ENCODE measurements around the gene SLC24A3. TPM values are rescaled to one million over a fixed set of nuclear protein-coding genes. Genes with fewer than 3 reads are reported as not detected.

SLC24A3 gene
- total RNA-seq, 1 donor from 2014 or later, result 12.0 TPM

DNA sequence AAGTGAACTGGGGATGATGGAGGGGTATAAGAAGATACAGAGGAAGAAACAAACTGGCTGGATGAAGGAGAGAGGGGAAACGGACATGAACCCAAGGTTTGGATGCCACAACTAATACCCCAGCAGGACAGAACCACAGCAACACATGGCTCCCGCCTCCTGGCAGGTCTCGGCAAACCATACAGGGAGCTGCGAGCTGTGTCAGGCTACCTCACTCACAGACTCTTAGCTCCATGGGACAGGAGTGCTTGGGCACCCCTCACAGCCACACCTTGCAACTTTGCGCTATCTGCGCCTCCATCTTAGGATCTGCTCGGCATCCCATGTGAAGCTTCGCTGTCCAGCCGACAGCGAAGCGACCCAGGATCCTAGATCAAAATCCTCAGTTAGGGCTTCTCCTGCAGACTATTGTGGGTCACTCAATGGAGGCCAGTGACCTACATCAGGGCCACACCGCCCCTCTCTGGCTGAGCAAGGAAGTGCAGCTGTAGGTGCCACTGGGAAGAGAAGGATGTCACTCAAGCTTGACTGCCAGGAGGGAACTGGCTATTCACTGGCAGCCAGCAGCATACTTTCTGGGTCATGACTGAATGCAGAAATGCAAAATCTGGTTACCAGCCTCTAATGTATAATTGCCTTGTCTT, 371.2 kb downstream of the SLC24A3 start:
- peak; percentile 56 for DNase-seq (ENCODE audit: low spot score)

DNA sequence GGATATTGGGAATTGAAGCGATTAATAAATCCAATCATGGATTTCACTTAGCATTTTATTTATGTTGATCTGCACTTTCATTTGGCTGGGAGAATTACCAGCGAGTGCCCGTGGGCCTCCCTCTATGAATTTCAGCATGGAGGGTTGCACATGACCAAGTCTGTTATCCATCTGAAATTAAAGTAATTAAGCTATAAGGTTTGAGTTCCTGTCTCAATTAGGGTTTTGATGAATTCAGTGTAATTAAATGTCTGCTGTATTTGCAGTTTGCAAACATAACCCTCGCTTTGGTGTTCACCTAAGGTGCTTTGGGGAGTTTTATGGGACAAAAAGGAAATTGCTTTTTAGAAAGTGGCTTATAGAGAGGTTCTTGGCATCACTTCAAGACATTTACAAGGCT, 375.8 kb downstream of the SLC24A3 start:
- no peak for DNase-seq (ENCODE audit: low spot score)

DNA sequence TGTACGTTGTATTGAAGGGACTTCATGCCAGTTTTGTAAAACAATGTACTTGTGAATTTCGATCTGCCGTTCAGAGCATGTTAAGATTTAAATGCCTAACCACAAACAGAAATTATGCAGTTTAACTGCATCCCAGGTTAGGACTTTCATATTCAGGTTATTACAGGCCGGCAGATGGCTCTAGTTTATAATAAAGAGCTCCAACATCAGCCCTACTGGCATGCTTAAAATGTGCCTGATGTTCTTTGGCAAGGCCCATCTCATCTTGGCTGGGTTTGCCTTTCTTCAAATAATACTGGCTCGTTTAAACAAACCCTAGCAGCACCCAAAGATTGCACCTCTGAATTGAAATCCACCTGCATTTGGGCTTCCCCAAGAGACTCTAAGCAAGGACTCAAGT, 376.3 kb downstream of the SLC24A3 start:
- peak; percentile 5 for DNase-seq (ENCODE audit: low spot score)

DNA sequence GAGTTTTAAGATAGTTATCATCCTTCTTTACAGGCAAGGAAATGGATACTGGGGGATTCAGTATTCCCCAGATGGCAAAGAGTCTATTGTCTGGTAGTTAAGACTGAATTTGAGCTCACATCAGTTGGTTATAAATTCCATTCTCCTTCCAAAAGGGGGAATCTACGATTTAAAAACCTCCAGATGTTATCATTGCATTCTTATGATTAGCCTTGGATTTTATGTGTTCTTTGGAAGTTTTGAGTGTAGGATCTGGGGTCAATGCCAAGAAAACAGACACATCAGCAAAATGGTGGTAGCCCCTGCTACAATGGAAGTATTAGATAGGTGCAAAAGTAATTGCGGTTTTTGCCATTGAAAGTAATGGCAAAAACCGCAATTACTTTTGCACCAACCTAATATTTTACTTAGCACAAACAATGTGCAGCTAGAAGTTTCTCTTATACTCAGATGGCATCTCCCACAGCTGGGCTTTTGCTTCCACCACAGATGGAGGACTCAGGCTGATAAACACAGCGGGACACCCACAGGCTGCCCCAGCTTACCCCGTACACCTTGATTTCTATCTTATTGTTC, 377.4 kb downstream of the SLC24A3 start:
- DNase-seq (ENCODE audit: low spot score), result peak; percentile 61

DNA sequence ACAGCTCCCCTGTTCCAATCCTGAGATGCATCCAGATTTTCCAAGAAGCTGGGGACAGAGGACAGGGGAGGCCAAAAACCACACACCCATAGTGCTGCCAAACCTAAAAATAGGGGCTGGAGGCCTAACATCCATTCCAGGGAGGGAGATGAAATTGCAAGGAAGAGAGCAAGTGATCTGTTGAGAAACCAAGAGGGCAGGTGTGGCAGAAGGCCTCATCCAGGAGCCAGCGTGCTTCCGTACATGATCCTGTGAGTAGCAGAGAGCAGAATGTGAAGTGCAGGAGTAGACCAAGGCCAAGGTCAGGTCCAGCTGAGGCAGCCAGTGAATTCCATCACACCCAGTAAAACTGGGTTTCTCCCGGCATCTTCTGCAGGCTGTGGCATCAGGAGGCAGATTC, 377.9 kb downstream of the SLC24A3 start:
- no peak for DNase-seq (ENCODE audit: low spot score)

DNA sequence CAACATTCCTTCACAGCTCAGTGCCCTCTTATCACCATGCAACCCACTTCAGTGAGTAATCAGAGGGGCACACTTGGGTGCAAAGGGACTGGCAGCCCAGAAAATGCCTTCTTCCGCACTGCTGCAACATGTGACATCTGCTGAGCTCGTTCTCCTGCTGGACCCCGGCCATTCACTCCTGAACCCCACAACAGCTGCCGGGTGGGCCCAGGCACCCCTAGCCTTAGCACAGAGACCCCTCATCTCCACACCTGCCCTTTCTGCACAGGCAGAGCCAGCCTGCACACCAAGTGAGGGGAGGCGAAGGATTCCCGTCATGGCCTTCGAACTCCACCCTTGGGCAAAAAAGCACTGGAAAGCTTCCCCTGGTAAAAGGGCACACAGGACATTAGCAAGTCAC, 381.3 kb downstream of the SLC24A3 start:
- no peak for DNase-seq (ENCODE audit: low spot score)

DNA sequence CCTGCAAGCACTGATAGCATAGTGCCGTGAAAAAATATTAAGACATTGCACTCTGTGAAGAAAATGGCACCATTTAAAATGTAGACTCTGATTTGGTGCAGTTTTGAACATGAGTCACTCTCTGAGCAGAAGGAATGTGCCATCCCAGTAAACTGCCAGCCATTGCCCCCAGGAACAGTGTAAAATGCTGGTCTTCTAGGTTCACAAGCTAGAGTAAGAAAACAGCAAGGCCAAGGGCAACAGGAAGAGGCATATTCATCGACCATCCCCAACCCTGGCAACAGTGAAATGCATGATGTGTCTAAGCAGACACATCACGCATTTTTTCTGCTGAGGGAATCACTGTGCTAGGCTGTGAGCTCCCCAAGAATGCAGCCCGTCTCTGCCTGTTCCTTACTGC, 382.5 kb downstream of the SLC24A3 start:
- DNase-seq (ENCODE audit: low spot score), result no peak

DNA sequence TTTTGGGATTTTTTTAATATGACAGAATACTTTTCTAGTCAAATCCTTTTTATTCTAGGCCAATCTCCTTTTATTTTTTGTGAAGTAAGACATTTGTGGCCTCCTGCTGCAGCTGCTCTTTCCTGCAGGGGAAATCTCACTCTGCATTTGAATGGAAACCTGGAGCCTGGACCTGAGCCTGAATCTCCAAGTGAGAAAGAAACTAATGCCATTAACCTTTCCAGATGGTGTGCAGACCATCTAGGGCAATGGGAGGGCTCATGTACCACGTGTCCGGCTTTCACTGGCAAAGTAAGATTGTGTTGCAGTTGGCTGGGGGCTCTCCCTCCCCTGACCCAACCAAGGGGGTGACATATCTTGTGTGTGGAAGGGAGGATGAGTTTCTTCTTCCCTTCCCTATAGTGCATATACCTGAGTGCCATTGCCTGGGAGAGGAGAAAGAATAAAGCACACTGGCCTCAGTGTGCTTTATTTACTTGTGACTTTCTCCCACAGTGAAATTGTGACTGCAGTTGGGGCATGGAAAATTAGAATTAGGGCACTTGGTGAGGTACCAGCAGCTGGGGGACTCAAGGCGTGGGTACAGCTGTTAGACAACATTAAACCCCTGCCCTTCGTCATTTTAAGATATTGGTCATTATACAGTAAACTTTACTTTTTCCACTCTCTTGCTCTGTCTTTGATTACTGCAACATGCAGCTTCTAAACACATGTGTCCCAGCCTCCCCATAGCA, 385.8 kb downstream of the SLC24A3 start:
- DNase-seq (ENCODE audit: low spot score), result no peak

DNA sequence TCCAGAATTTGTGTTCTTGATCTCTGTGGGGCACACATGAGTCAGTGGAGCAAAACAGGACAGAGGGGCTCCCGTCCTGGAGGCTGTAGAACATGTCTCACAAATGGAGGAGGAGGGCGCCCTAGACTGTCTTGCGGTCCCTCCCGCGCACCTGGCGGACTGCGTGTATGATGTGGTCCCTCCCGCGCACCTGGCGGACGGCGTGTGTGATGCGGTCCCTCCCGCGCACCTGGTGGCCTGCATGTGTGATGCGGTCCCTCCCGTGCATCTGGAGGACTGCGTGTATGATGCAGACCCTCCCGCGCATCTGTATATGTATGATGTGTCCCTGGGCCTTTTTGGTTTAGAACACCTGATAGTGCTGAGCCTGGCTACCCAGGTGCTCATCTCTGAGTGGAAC, 386.8 kb downstream of the SLC24A3 start:
- no peak for DNase-seq (ENCODE audit: low spot score)

DNA sequence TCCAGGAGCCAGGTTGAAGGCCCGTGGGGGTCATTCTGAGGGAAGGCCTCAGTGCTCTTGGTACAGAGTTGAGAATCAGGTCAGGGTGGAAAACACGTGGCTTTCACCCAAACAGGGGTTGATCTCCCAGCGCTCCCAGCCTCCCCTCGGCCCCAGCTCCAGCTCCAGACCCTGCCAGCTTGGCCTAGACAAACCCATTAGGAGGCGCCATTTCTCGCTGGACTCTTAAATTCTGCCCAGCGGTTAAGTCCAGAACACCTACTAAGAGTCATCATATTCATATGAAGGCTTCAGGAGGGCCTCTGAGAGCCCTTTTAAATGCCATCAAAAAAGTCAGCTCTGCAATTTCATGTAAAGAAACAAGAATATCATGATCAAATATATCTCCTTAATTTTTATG, 387.6 kb downstream of the SLC24A3 start:
- DNase-seq (ENCODE audit: low spot score), result no peak

DNA sequence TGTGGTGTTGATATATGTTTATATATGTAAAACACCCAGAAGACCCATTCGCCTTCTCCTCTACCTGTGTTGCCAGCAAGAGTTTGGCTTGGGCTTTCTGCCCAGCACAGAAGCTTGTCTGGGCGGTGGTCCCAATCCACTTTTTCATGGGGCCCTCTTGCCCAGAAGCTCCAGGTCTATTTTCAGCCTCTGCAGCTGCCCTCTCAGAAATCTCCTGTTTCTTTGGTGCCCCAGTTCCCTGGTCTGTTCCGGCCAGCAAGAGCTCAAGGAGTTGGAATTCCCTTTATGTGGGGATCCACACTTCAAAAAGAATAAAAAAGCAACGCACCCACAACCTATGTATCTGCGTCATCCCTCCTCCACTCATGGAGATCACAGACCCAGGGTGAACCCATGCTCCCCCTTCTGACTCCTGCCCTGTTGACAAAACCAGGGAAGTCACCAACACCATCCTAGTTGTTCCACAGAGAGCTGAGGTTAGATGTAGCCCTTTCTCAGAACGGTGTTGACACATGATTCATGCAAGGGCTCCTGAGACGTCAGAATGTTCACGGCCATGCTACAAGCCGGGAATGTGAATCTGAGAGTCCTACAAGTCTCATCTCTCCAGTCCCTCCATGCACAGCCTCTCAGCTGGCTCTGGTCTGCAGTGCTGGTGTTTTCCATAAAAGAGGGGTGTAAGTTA, 388.8 kb downstream of the SLC24A3 start:
- DNase-seq (ENCODE audit: low spot score), result no peak

DNA sequence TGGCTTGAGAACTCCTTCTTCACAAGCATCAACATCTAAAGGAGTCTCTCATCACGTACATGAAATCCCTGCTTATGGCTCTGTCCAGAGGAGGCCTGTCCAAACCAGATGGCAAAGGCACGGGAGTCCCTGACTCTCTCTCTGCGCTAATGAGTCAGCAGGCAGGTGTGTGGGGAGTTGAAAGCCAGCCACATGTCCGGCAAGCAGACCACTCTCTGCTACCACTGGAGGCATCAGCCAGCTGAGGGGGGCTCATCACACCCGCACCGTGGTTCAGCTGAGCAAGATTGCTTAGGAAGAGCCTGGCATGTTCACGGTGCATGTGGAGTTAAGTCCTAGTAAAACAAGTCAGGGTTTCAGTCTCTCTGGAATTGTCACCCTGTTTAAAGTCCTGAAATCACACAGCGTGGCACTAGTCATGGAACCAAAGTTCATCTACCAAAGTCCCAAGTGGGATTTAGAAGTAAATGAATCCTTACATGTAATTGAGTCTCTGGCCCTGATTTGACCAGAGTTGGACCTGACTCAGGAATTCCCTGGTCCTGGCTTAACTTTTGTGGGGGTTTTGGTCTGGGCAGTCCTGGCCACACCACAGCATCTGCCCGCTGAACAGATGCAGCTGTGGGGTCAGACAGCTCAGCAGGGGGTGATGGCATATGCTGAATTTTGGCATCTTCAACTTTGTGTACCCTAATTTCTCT, 390.4 kb downstream of the SLC24A3 start:
- no peak for DNase-seq (ENCODE audit: low spot score)

DNA sequence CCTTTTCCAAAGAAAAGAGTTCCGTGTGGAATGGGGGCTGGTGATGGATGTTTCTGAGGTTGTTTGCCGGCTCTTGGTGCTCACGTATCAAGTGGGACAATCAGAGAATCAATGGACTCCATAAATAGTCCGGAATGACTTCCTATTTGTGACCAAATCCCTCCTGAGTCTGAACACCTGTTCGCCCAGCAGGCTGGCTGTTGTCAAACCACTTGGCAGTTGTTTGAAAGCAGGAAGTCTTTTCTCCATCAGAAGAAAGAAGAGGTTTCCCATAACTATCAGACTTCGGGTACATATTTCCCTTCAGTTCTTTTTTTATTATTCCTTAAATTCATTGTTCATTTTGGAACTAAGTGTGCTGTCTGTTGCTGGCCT, 390.9 kb downstream of the SLC24A3 start:
- no peak for DNase-seq (ENCODE audit: low spot score)

DNA sequence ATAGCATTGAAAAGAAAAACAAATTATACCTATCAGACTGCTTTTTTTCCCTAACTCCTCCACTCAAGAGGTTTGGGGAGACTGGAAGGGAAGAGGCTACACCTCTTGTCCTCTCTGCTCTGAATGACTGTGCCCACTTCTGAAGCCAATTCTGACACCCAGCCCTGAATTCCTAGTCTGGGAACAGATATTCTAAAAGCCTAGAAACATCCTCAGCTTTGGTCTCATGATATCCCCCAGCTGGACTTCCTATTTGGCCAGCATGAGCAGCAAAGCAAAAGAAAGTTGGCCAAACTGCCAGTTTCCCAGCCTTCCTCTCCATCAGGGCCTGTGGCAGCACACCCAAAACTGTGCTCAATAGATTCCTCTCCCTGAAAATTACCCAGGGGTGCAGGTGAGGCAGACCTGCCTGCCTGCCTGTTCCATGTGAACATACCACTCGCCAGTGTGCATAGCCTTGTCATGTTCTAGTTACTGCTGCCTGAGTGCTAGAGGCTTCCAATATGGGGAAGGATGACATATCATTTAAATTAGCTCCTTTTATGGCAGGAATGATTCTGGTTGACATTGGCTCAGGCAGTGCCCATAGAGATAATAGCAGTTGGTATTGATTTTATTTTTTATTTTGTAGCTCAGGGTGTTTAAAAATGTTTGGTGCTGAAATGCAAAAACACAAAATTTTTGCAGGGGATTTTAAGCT, 393.5 kb downstream of the SLC24A3 start:
- no peak for DNase-seq (ENCODE audit: low spot score)

DNA sequence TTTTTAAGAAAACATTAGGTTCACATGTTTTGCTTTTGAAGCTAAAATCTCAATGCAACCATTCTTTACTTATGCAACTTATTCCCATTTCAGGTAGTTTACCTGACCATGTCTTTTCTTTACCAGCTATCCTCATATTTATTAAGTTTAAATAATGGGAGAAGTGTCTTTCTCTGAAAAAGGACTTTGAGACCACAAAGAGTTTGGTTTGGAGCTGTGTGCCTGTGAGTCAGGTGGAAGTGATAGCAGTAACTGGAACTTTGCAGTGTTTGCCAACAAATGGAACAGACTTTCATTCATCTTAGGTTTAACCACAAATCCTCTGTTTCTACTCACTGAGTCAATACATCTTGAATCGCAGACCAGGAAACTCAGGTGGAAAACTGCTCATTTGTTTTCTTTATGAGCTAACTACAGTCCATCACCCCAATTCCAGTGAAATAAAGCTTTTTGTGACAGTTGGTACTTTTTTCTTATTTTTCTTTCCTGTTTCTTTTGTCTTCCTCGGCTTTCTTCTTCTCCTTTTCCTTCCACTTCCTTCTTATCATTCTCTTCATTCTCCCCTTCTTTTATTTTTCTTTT, 397.3 kb downstream of the SLC24A3 start:
- no peak for DNase-seq (ENCODE audit: low spot score)

DNA sequence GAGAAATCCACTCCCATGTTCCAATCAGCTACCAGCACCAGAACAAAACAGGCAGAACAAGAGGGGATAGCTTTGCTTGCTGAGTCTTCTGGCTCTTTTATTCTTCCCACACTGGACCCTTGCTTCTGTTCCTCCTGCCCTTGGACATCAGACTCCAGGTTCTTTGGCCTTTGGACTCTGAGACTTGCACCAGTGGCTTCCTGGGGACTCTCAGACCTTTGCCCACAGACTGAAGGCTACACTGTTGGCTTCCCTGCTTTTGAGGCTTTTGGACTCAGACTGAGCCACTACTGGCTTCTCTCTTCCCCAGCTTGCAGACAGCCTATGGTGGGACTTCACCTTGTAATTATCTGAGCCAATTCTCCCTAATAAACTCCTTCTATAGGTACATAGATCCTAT, 403.2 kb downstream of the SLC24A3 start:
- DNase-seq (ENCODE audit: low spot score), result no peak

DNA sequence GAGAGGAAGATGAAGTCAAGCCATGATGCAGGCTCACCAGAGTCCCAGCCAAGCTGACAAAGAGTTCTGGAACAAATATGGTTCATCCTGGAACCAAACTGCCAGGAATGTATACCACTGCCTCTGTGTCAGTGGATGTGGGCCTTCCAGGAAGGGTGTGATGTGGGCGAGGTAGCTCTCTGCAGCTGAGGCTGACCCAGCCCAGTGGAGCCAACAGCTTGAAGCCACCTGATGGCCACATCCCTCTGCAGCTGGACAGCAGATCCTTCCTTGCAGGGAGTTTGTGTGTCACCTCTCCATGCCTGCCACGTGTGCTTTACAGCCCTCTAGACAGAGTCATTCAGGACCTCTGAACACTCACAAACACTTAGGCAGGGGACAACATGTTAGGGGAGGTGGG, 403.6 kb downstream of the SLC24A3 start:
- no peak for DNase-seq (ENCODE audit: low spot score)

DNA sequence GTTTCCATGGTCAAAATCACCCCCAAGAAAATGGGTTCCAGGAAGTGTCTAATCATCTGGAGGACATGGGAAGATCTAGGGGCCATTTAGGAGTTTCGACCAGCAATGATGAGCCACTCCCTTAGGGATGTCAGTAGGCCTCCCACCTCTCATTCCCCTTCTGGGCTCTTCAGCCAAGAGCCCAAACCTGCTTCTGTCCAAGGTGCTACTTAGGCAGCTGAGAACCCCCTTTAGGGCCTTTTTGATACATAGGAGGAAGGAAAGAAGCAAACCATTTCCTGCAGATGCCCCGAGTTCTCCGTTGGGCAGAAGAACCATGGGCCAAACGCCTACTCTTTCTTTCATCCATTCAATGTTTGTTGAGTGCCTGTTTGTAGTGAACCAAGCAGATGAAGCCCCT, 404.2 kb downstream of the SLC24A3 start:
- DNase-seq (ENCODE audit: low spot score), result no peak

DNA sequence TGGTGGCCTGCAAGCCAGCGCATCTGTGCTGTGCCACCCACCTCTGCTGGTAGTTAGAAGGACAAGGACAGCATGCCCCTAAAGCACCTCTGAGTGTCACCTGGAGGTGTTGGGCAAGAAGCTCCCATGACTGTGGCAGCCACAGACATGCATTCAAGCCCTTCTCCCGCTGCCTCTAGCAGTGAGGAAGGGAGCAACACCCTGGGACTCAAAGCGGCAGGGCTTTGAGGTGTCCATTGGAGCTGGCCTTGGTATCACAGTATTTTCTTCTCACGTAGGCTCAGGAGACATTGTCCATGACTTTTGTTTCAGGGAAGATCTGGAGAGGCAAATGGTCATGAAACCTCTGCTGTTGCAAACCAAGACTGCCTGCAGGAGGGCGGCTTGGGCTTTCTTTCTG, 404.8 kb downstream of the SLC24A3 start:
- DNase-seq (ENCODE audit: low spot score), result no peak

DNA sequence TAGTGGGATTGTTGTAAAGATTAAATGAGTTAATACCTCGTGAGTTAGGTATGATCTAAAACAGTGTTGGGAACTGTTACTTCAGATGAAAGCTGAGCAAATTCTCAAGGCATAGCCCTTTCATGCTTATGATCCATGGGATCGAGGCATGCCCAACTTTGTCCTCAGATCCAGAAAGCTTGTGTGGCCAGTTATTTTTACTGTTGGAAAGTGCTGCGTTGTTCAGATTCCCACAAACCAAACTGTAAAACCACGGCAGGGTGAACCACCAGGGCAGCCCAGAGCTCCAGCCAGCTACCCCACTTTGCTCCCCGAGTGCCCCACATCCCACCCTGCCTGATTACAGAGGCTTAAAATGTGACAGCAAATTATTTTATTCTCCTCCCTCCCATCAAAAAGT, 406.3 kb downstream of the SLC24A3 start:
- no peak for DNase-seq (ENCODE audit: low spot score)

DNA sequence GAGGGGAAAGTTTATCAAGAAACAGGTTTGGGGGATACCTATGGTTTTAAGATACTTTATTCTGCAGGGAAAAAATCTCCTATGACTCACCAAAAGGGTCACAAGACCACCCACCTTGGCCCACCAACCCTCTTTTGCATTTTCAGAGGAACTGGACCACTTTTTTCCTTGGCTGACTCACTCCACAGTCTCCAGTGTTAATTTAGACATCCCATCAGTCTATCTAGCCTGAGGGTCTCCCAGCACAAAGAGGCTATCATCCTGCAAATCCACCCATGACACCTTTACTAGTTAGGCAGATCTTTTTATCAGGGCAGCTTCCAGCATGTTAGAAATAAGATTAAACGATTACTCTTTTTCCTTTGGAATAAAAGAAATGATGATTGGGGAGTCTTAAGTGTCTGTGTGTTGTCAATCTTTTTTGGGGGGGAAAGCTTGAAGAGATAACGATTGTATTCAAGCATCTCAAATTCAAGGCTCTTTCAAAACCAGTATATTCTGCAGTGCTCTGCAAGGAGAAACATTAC, 407.5 kb downstream of the SLC24A3 start:
- DNase-seq (ENCODE audit: low spot score), result no peak

Data from umbilical cord (tissue), 2 donors.